Neural progenitor cell (in vitro differentiated cells): ENCODE measurements around the gene PTPN14. TPM values are rescaled to one million over a fixed set of nuclear protein-coding genes. Genes with fewer than 3 reads are reported as not detected.
A peak's percentile ranks its signal among the peaks of the same experiment; 100 is the strongest.

Experiments
- DNase-seq: peaks from one replicate; pipeline ENCODE4 v3.0.0-alpha.2; 2016; ENCODE audit warnings: low spot score
- H2AFZ ChIP-seq: fragments of 200-600 bp; sonication (generic); replicated peaks from 2 replicates; pipeline ENCODE4 v1.6.1; 2016; ENCODE audit warnings: antibody characterized with exemption
- H3F3A ChIP-seq: fragments of 200-600 bp; sonication (generic); 2 replicates; pipeline ENCODE4 v1.6.1; 2016; ENCODE audit warnings: antibody characterized with exemption, low read depth
- H3K27ac ChIP-seq: fragments of 200-600 bp; sonication (generic); 2 replicates; pipeline ENCODE4 v1.5.1; 2016; ENCODE audit warnings: mild to moderate bottlenecking
- H3K27me3 ChIP-seq: fragments of 200-600 bp; sonication (generic); 2 replicates; pipeline ENCODE4 v1.6.1; 2016; ENCODE audit warnings: mild to moderate bottlenecking, moderate library complexity
- H3K36me3 ChIP-seq: fragments of 200-600 bp; sonication (generic); 2 replicates; pipeline ENCODE4 v1.5.1; 2016
- H3K4me1 ChIP-seq: fragments of 200-600 bp; sonication (generic); 2 replicates; pipeline ENCODE4 v1.6.1; 2016; ENCODE audit warnings: mixed run types
- H3K4me2 ChIP-seq: fragments of 200-600 bp; sonication (generic); 2 replicates; pipeline ENCODE4 v1.6.1; 2016
- H3K4me3 ChIP-seq: fragments of 200-600 bp; sonication (generic); 2 replicates; pipeline ENCODE4 v1.5.1; 2016
- H3K79me2 ChIP-seq: fragments of 200-600 bp; sonication (generic); 2 replicates; pipeline ENCODE4 v1.6.1; 2016; ENCODE audit warnings: low read depth
- H3K9ac ChIP-seq: fragments of 200-600 bp; sonication (generic); 2 replicates; pipeline ENCODE4 v1.6.1; 2016
- H3K9me3 ChIP-seq: fragments of 200-600 bp; sonication (generic); 2 replicates; pipeline ENCODE4 v1.5.1; 2016; ENCODE audit warnings: low read depth
- H4K20me1 ChIP-seq: fragments of 200-600 bp; sonication (generic); 2 replicates; pipeline ENCODE4 v1.6.1; 2016; ENCODE audit warnings: low read depth
- H3K27ac Mint-ChIP-seq: 3 replicates; pipeline ENCODE4 v1.8.0; 2021; ENCODE audit warnings: mixed read lengths
- H3K27me3 Mint-ChIP-seq: 2 replicates; pipeline ENCODE4 v1.8.0; 2022; ENCODE audit warnings: low read depth, mild to moderate bottlenecking, inconsistent platforms, moderate library complexity, mixed read lengths; ENCODE audit not compliant: insufficient read depth
- H3K36me3 Mint-ChIP-seq: 3 replicates; pipeline ENCODE4 v1.8.0; 2021; ENCODE audit warnings: mixed read lengths
- H3K4me1 Mint-ChIP-seq: 3 replicates; pipeline ENCODE4 v1.8.0; 2021; ENCODE audit warnings: mixed read lengths
- H3K4me3 Mint-ChIP-seq: 3 replicates; pipeline ENCODE4 v1.8.0; 2021; ENCODE audit warnings: mild to moderate bottlenecking, moderate library complexity, mixed read lengths
- H3K9me3 Mint-ChIP-seq: 3 replicates; pipeline ENCODE4 v1.8.0; 2020; ENCODE audit warnings: mixed read lengths
- CTCF ChIP-seq: fragments of 200-600 bp; sonication (generic); IDR thresholded peaks from 2 replicates; pipeline ENCODE4 v1.5.1; 2017; ENCODE audit warnings: antibody characterized with exemption, mild to moderate bottlenecking
- EZH2 ChIP-seq: fragments of 200-600 bp; sonication (generic); IDR thresholded peaks from 2 replicates; pipeline ENCODE4 v1.6.1; 2017; ENCODE audit warnings: antibody characterized with exemption, mild to moderate bottlenecking, moderate library complexity
- EZH2phosphoT487 ChIP-seq: fragments of 200-600 bp; sonication (generic); IDR thresholded peaks from 2 replicates; pipeline ENCODE4 v1.6.1; 2017; ENCODE audit warnings: antibody characterized with exemption
- total RNA-seq: library from RNA; depleted of rRNA; stranded (reverse); fragments of >200 nt; gene quantifications from 2 replicates; pipeline ENCODE4 v1.2.3, GENCODE V29; 2015; ENCODE audit warnings: low replicate concordance

The PTPN14 gene
- total RNA-seq, 1 donor from 2014 or later: 28.3 TPM

- Histone ChIP-seq H3K27me3 (peaks cover 17% of the 10 kb centered on the region), H3K9me3 (no peaks in the 10 kb centered on the region), H3K9ac (no peak overlapping the region), H3K4me3 (no peak overlapping the region), H3K4me2 (no peak overlapping the region), H4K20me1 (no peaks in the 10 kb centered on the region), H3F3A (no peaks in the 10 kb centered on the region), H2AFZ (no peak overlapping the region), H3K27ac (no peak overlapping the region), H3K4me1 (peaks cover 16% of the 10 kb centered on the region), H3K79me2 (no peaks in the 10 kb centered on the region), H3K36me3 (no peaks in the 10 kb centered on the region)
- no peak overlapping the region for H3K27ac Mint-ChIP-seq
- H3K36me3 Mint-ChIP-seq: peaks cover 14% of the 10 kb centered on the region
- H3K9me3 Mint-ChIP-seq: no peaks in the 10 kb centered on the region
- peaks cover 3% of the 10 kb centered on the region for H3K27me3 Mint-ChIP-seq
- peaks cover 24% of the 10 kb centered on the region for H3K4me1 Mint-ChIP-seq
- no peak for TF ChIP-seq EZH2
- no peak for TF ChIP-seq EZH2phosphoT487
- TF ChIP-seq CTCF: no peak
- H3K4me3 Mint-ChIP-seq: no peak overlapping the region
- DNase-seq: no peak
These were observed 229.5 kb downstream of the PTPN14 start for GRCh38 chr1:214321705-214322453.

DNA sequence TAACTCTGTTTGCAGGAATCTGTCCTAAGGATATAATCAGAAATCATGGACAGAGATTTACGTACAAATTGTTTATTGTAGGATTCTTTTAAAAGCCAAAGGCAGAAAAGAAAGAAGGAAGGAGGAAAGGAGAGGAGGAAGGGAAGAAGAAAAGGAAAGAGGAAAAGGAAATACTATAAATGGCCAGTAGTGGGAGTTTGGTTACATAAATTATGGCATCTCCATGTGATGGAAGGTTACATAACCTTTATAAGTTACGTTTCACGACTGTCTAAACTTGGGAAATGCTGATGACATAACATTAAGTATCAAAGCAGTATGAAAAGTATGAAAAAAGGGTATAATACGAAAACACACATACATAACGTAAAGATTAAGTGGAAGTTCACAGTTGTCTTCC lies 231.5 kb downstream of the PTPN14 start:
- Histone ChIP-seq H3K4me3 (no peak overlapping the region), H3K79me2 (no peaks in the 10 kb centered on the region), H3K9ac (no peak overlapping the region), H3K27ac (no peak overlapping the region), H3F3A (no peaks in the 10 kb centered on the region), H2AFZ (no peak overlapping the region), H3K4me1 (peaks cover 22% of the 10 kb centered on the region), H3K36me3 (no peaks in the 10 kb centered on the region), H4K20me1 (no peaks in the 10 kb centered on the region), H3K4me2 (no peak overlapping the region), H3K27me3 (peaks cover 18% of the 10 kb centered on the region), H3K9me3 (no peaks in the 10 kb centered on the region)
- H3K9me3 Mint-ChIP-seq: no peaks in the 10 kb centered on the region
- H3K36me3 Mint-ChIP-seq: peaks cover 15% of the 10 kb centered on the region
- no peak for DNase-seq
- TF ChIP-seq CTCF: peak; percentile 22
- no peak for TF ChIP-seq EZH2
- TF ChIP-seq EZH2phosphoT487: no peak
- no peak overlapping the region for H3K27ac Mint-ChIP-seq
- H3K4me3 Mint-ChIP-seq: no peak overlapping the region
- H3K27me3 Mint-ChIP-seq: peaks cover 3% of the 10 kb centered on the region
- H3K4me1 Mint-ChIP-seq: peaks cover 29% of the 10 kb centered on the region

- H3K4me1 ChIP-seq: peaks cover 27% of the 10 kb centered on the region
- Mint-ChIP-seq H3K9me3 (no peaks in the 10 kb centered on the region), H3K4me3 (no peak overlapping the region), H3K27ac (no peak overlapping the region), H3K36me3 (peaks cover 15% of the 10 kb centered on the region), H3K27me3 (peaks cover 3% of the 10 kb centered on the region), H3K4me1 (peaks cover 32% of the 10 kb centered on the region)
- no peaks in the 10 kb centered on the region for H3K9me3 ChIP-seq
- H3K27ac ChIP-seq: no peak overlapping the region
- H4K20me1 ChIP-seq: no peaks in the 10 kb centered on the region
- H3K27me3 ChIP-seq: peaks cover 18% of the 10 kb centered on the region
- no peaks in the 10 kb centered on the region for H3K36me3 ChIP-seq
- H2AFZ ChIP-seq: no peak overlapping the region
- H3K4me3 ChIP-seq: no peak overlapping the region
- no peak overlapping the region for H3K4me2 ChIP-seq
- H3F3A ChIP-seq: no peaks in the 10 kb centered on the region
- TF ChIP-seq EZH2: no peak
- TF ChIP-seq CTCF: no peak
- TF ChIP-seq EZH2phosphoT487: no peak
- H3K79me2 ChIP-seq: no peaks in the 10 kb centered on the region
- DNase-seq: no peak
- H3K9ac ChIP-seq: no peak overlapping the region
These were observed 232.3 kb downstream of the PTPN14 start for GRCh38 chr1:214318956-214319736.
